HG02938 (cell line): ENCODE data around the gene NCK1.
"Not testable (repeated sequence)": the region's sequence is repeated elsewhere in the genome, so short reads cannot be mapped to it uniquely, and the experiment has no call there.

Experiments
- ATAC-seq: cut with Tn5 transposase; IDR thresholded peaks from one replicate; pipeline ENCODE4 v1.9.1; 2021; ENCODE audit warnings: mild to moderate bottlenecking, moderate library complexity; ENCODE audit not compliant: unreplicated experiment

The NCK1 gene

DNA sequence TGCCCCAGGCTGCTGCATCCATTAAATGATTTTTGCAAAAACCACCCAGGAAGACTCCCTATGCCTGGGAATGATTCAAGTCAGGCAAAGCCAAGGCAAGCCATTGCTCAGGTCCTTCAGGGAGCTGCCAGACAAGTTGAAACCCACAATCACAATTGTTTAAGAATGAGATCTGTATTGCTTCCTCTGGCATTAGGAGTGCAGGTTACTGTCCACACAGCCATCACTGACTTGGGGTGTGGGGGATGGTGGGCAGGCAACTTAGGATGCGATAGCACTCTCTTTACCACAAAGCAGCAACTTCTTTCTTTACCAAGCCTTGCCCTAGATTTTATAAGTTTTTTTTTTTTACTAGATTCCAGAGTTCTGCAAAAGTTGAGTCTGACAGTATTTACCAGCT is 80.8 kb downstream of the NCK1 start:
- no peak for ATAC-seq

DNA sequence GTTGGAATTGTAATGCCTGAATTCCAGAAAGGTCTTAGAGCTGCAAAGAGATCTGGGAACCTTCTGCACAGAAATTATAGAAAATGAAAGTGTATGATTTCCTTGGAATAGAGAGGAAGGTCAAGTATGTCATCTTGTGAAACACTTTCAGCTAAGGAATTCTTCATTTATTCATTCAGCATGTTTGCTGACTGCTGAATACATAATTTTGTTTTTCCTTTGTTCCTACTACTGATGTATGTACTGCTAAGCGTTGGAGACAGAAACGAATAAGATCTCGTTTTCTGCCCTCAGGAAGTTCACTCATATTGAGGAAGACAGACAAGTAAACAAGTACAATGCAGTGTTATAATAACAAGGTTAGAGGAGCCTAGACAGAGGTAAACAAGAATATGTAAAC is 81.4 kb downstream of the NCK1 start:
- ATAC-seq, result no peak

DNA sequence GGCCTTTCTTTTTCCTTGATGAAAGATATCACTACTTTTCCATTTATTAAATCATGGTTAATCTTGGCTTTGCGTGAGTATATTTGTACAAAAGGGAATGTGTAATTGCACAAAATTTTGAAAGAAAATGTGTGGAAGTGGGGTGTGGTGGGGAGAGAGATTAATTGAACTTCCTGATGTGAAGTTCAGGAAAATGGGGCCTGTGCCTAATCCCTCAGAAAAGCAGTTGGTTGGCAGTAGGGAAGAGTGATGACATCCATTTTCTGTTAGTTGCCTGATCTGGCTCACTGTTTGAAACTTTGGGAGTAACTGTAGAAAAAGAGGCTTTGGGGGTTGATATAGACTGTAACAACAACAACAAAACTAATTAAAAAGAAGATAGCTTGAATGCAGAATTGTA is 85.0 kb downstream of the NCK1 start:
- ATAC-seq, result no peak

DNA sequence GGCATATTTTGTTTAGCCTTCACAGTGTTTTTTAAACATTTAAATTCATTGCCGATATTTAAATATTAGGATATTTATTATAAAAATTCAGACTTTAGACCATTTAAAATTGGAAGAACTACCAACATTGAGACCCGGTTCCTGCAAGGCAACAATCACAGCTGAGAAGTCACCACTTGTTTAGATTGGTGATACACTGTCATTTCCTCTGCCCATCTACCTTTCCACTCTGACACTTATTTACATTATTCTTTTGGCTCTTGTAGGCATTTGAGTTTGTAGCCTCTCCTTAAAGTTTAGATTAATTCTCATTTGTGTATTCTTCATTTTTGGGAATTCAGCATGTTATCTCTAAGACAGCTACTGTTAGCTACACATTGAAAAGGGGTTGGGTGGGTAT is 85.5 kb downstream of the NCK1 start:
- no peak for ATAC-seq

DNA sequence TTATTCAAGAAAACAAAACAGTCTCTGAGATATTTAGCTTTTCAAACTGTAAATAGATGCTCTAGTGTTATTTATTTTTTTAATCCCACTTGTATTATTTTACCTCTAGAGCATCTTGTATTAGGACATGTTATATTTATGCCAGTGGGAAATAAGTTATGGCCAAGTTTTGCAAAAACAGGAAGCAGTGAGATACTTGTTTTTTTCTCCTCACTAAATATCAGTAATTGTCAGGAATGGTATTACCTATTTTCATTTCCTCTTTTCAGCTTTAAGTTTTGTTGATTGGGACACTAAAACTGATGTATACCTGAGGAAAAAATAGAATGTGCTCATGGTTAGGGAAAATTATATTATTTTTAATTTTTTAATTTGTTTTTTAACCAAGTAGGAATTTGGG is 87.1 kb downstream of the NCK1 start:
- ATAC-seq, result no peak

DNA sequence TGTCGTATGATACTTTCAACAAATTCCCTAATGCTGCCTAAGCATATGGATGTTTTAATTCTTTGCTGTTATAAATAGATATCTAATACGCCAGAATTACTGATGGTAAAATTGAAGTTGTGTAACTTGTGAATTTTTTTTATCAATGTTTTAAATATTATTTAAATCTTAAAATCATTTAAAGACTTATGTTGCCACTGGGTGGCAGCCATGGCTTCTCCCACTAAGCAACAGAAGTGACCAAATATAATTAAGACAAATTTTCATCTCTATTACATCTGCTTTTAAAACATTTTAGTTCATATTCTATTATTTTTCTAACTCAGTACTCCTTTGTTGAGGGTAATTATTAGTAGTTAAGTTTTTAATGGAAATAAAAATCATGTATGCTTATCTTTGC is 87.7 kb downstream of the NCK1 start:
- ATAC-seq, result no peak

DNA sequence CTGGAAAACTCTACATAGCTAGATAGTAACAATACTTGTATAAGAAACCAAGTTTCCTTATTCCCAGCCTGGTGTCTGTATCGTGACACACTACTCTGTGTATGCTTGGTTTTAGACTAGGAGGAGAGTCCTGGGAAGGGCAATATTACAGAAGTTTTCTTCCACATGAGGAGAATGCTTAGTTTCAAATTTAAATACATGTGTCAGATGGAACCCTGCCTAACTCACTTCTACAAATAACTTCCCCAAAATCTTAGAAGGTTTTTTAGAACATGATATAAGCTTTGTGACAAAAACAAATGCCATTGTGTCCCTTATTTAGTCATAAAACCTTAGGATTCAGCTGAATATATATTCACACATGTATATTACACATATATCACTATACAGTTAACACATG is 88.6 kb downstream of the NCK1 start:
- no peak for ATAC-seq

DNA sequence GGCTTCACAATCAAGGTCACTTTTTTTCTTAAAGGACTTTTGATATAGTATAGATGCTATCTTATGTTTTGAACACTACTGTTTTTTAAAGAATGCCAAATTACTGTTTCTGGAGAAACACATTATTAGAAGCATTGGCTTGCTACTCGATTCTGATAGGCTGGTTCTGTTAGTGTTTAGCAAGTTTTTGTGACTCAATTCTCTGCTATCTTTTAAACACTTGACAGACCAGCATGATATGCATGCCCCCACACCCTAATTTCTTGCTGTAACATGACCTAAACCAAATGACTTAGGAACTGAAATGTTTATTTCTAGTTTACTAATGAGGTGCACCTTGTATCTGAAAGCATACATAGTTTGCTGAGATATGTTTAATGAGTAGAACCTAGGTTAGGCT is 90.3 kb downstream of the NCK1 start:
- ATAC-seq, result no peak

DNA sequence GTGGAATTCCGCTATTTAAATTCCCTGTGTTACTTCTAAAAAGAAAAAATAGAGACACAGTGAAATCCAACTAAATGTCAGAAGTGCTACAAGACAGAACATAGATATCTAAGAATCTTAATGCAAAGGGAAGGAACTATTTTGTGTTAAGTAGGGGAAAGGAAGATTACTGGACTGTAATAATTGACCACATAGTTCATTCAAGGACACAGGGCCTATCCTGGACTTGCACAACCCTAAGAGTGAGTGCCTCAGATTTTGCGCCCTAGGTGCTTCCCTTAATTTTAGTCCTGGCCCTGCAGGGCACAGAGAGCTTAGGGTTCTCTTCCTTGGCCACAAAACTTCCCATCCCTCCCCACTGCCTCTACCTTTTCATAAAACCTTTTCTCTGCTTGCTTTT is 92.2 kb downstream of the NCK1 start:
- no peak for ATAC-seq

DNA sequence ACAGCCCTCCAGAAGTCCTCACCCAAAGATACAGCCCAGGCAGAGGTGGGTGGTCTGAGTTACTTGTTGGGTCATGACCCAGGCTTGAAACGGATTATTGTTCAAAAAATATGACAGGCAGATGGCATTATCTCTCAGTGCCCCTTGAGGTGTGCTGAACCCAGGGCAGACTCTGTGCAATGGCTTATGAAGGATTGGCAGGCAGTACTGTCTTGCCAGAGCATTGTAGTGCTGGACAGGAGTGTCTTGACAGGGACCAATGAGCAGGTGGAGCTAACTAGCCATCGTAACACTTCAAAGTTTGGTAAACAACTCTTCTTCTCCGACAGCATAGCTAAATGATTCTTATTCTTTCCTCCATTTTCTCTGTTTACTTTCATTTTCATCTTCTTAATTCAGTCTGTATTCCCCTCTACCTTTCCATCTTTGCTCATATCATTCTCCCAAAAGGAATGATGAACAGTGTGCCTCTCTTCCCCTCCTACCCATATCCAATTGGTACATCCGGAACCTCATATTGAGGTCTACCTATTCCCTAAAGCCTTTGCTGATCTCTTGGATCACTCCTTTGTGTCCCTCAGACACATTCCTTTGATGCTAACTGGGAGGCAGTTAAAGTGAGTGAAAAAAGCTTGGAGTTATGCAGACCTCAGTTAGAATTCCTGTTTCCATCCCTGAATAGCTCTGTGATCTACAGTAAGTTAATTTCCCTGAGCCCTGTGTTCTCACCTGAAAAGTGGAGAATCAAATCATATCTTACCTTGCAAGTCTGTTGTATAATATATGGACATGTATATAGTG is 93.2 kb downstream of the NCK1 start:
- no peak for ATAC-seq

DNA sequence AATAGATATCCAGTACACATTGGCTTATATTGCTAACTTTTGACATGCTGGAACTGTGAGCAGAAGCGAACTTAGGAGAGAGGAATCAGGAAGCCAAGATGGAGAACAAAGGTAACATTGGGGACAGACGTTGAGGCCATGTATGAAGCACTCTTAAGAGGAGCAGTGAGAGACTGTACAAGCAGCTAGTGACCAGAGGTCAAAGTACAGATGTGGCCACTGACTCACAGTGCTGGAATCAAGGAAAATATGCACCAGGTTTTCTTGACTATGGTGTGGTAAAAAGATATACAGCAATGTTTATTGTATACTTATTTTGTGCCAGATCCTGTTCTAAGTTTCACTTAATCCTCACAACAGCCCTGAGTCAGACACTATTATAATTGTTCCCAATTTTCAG is 93.8 kb downstream of the NCK1 start:
- no peak for ATAC-seq

DNA sequence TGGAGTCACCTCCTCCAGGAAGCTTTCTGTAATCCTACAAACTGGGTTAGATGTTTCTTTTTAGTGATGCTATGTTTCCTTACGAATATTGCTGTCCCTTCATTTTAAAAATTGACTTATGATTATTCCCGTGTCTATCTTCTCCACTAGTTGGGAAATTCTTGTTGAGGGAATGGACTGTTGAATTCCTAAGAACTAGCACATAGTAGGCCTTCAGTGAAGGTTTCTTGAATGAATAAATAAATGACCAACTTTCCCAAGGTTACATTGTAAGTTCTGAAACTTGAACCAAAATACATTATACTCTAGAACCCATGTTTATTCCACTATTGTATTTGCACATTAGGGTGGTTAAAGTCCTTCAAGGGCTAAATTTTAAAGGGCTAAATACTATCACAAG is 95.0 kb downstream of the NCK1 start:
- ATAC-seq, result no peak

DNA sequence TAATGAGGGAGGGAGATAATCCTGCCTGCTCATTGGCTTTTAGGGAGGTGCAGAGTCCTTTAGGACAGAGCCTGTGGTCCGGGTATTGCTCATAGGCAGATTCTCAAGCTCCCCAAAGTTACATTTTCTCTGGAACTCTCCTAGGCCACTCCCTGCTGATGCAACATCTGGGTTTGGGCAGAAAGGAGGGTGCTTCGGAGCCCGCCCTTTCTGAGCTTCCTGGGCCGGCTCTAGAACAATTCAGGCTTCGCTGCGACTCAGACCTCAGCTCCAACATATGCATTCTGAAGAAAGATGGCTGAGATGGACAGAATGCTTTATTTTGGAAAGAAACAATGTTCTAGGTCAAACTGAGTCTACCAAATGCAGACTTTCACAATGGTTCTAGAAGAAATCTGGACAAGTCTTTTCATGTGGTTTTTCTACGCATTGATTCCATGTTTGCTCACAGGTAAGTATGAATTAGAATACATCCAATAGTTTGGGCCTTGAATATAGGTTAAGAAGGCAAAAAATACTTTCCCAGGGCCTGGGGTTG is 95.8 kb downstream of the NCK1 start, which contains the start of gene IL20RB:
IL20RB (plus strand) TSS at position 233 of the 538 bp plus-strand sequence; CDS start at position 364, 131 bp downstream.
- ATAC-seq, result no peak

DNA sequence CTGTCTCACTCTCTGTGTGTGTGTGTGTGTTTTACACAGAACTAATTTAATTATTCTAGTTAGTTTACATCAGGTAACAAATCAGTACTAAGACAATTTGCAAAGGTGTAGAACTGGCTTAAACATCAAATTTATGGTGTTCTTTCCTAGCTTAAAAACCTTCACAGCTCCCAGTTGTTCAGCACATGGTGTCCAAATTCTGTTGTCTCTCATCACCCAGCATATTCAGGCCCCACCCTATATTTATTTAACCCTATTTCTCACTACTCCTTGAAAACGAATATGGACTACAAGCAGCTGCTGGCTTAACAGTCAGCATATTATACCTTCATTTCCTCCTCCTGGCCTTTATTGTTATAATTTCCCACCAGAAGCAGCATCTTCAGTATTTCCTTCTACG is 96.9 kb downstream of the NCK1 start:
- no peak for ATAC-seq

DNA sequence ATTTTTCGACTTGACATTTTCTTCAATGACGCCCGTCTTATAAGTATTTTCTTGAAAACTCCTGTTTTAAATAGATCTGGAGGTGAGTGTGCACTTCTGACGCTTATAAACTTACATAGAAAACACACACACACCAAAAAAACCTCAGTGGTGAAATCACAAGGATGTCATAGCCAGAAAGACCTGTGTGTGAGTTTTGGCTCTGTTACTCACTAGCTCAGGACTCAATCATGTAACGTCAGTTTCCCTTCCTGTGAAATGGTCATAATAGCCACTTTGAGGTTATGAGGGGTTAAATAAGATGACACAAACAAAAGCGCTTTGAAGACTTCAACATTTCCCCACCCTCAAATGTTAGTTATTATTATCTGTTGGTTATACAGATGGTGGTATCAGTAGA is 97.6 kb downstream of the NCK1 start:
- ATAC-seq, result no peak

DNA sequence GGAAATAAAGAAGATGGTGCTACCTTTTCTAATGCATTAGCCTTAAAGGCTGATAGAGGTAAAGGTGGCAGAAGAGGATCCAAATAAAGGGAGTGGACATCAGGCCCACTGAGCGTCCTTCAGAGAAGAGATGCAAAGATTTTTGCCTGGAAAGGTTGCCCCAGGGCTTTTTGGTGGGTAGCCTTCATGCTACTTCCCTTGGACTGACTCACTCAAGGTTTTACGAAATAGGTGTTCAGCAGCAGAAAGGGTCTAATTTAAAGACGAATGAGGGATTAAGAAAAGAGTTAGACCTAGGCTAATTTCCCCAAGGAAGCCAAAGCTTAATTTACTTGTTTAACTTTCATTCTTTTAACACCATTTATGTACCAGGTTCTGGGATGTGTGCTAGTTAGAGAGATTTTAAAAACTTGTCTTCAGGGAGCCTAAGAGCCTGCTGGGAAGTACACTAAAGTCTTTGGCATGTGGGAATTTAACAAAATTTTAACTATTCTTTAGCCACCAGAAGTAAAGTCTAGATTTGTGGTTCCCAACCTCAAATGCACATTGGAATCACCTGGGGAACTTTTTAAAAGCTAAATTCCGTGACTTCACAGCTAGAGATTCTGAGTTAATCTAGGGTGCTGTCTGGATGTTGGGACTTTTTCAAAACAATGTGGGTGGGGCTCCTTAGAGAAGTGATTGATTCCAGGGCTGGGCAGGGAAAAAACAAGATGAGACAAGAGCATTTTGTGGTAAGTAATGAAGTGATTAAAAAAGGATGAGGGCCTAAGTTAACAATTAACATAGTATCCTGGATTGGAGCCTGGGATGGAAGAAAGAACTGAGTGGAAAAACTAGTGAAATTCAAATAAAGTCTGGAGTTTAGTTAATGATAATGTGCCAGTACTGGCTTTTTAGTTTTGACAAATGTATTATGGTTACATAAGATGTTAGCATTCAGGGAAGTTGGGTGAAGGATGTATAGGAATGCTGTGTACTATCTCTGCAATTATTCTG is 99.1 kb downstream of the NCK1 start:
- no peak for ATAC-seq

DNA sequence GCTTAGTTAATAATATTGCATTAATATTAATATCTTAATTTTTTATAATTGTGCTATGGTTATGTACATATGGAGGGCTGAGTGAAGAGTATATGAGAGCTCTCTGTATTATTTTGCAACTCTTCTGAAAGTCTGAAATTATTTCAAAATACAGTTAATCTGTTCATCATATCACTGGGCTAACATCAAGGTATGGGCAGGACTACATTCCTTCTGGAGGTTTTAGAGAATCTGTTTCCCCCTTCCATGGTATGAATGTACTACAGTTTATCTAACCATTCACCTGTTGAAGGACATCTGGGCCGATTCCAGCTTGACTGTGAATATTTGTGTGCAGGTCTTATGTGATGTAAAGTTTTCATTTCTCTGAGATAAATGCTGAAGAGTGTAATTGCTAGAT is 100.9 kb downstream of the NCK1 start:
- no peak for ATAC-seq

DNA sequence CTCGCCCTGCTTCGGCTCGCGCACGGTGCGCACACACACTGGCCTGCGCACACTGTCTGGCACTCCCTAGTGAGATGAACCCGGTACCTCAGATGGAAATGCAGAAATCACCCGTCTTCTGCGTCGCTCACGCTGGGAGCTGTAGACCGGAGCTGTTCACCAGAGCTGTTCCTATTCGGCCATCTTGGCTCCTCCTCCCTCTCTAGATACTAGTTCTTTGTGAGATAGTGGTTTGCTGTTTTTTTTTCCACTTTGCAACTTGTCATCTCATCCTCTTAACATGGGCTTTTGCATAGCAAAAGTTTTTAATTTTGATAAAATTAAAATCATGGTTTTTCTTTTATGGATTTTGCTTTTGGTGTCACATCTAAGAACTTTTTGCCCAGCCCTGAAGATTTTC is 107.5 kb downstream of the NCK1 start:
- ATAC-seq, result not testable (repeated sequence)

DNA sequence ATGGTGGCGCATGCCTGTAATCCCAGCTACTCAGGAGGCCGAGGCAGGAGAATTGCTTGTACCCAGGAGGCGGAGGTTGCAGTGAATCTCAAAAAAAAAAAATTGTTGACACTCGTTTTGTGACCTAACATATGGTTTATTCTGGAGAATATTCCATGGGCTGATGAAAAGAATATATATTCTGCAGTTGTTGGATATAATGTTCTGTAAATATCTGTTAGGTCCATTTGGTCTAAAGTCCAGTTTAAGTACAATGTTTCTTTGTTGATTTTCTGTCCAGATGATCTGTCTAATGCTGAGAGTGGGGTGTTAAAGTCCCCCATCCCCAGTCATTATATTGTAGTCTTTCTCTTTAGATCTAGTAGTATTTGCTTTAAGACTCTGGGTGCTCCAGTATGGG is 111.3 kb downstream of the NCK1 start:
- ATAC-seq, result no peak

DNA sequence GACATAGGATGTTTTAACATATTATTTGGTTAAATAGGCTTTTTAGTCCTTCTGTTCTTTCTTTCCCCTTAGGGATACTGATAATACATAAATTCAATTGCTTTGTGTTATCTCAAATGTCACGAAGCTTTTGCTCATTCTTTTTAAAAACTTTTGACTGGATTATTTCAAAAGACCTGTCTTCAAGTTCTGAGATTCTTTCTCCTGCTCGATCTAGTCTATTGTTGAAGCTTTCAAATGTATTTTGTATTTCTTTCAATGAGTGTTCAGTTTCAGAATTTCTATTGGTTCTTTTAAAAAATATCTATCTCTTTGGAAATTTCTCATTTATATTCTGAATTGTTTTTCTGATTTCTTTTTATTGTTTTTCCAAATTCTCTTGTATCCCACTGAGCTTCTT is 112.7 kb downstream of the NCK1 start:
- ATAC-seq, result no peak

DNA sequence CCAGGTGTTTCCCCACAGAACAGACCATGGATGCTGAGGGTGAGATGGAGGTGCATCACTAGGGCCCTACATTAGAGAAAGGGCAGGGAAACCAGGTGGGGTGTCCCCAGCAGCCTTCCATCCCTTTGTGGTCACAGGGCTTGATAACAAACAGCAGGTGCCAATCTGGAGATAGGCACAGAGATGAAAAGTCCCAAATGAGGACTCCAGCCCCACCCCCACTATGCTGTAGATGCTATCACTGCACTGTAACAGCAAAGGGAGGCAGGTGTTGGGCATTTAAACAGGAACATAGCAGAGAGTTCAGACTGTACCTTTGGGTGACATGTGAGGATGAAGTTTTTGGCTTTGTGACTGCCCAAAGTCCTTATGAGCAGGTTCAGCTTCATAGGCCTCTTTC is 117.2 kb downstream of the NCK1 start:
- ATAC-seq, result no peak

DNA sequence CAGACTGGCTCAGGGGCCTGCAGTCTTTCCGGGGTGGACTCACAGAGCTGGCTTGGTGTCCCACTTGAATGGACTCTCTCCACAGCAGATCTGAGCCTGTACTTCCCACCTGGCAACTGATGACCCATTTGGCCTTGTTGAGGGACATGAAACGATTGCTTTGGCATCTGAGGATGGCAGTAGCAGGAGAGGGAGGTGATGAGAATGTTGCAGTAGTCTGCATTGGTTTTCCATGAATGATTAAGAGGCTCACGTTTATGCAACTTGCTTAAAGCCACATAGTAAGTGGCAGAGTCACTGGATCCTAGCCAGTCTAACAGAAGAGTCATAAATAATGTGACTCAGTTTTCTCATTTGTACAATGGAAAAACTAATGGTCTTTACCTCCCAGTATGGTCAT is 117.7 kb downstream of the NCK1 start:
- ATAC-seq, result no peak
